ENCODE measurements around the gene SLC22A16. TPM values are rescaled to one million over a fixed set of nuclear protein-coding genes. Genes with fewer than 3 reads are reported as not detected.
A peak's percentile ranks its signal among the peaks of the same experiment; 100 is the strongest.

Gene SLC22A16
- total and polyA plus RNA-seq, 9 donors = 0.12 to 0.35 (median 0.23) TPM; not detected in 1

GRCh38 chr6:110410511-110410910 is 65.9 kb downstream of the SLC22A16 start:
- Histone ChIP-seq H3K9me3 (replicated peaks; ENCODE audit: control insufficient read depth, low read depth, low read length) (no peaks in the 10 kb centered on the region), H3K4me1 (ENCODE audit: control insufficient read depth, insufficient read depth, low read length) (no peaks in the 10 kb centered on the region), H3K4me3 (ENCODE audit: low read length) (no peak overlapping the region), H3K36me3 (ENCODE audit: control insufficient read depth, insufficient read depth, low read length) (no peaks in the 10 kb centered on the region), H3K27me3 (ENCODE audit: control insufficient read depth, insufficient read depth, low read length) (no peaks in the 10 kb centered on the region), H3K27ac (ENCODE audit: low read length) (no peak overlapping the region)
- no peak for DNase-seq
- no CpG with 5 or more reads among the region's 4 CpGs for WGBS (ENCODE audit: insufficient coverage)

- Histone ChIP-seq H3K36me3 (ENCODE audit: control insufficient read depth, insufficient read depth, low read length) (no peaks in the 10 kb centered on the region), H3K27me3 (ENCODE audit: control insufficient read depth, insufficient read depth, low read length) (no peaks in the 10 kb centered on the region), H3K4me3 (ENCODE audit: low read length) (no peak overlapping the region), H3K9me3 (replicated peaks; ENCODE audit: control insufficient read depth, low read depth, low read length) (no peaks in the 10 kb centered on the region), H3K27ac (ENCODE audit: low read length) (no peak overlapping the region), H3K4me1 (ENCODE audit: control insufficient read depth, insufficient read depth, low read length) (no peaks in the 10 kb centered on the region)
- no peak for DNase-seq
Measured at GRCh38 chr6:110409794-110410193, 66.6 kb downstream of the SLC22A16 start.

GRCh38 chr6:110408901-110409300 is 67.5 kb downstream of the SLC22A16 start:
- no peaks in the 10 kb centered on the region for H3K9me3 ChIP-seq (replicated peaks; ENCODE audit: control insufficient read depth, low read depth, low read length)
- no peak overlapping the region for H3K4me3 ChIP-seq (ENCODE audit: low read length)
- no peaks in the 10 kb centered on the region for H3K4me1 ChIP-seq (ENCODE audit: control insufficient read depth, insufficient read depth, low read length)
- no peak for DNase-seq
- H3K36me3 ChIP-seq (ENCODE audit: control insufficient read depth, insufficient read depth, low read length) = no peaks in the 10 kb centered on the region
- WGBS (ENCODE audit: insufficient coverage) = 67% methylated on average over 6 of the region's 6 CpGs
- no peaks in the 10 kb centered on the region for H3K27me3 ChIP-seq (ENCODE audit: control insufficient read depth, insufficient read depth, low read length)
- H3K27ac ChIP-seq (ENCODE audit: low read length) = no peak overlapping the region

GRCh38 chr6:110404607-110405006 is 71.8 kb downstream of the SLC22A16 start:
- H3K4me3 ChIP-seq (ENCODE audit: low read length) = no peak overlapping the region
- H3K27me3 ChIP-seq (ENCODE audit: control insufficient read depth, insufficient read depth, low read length) = peaks cover 3% of the 10 kb centered on the region
- H3K36me3 ChIP-seq (ENCODE audit: control insufficient read depth, insufficient read depth, low read length) = no peaks in the 10 kb centered on the region
- H3K27ac ChIP-seq (ENCODE audit: low read length) = no peak overlapping the region
- no peaks in the 10 kb centered on the region for H3K4me1 ChIP-seq (ENCODE audit: control insufficient read depth, insufficient read depth, low read length)
- WGBS (ENCODE audit: insufficient coverage) = 59% methylated on average over 5 of the region's 8 CpGs
- DNase-seq = no peak
- H3K9me3 ChIP-seq (replicated peaks; ENCODE audit: control insufficient read depth, low read depth, low read length) = no peaks in the 10 kb centered on the region

- H3K27me3 ChIP-seq (ENCODE audit: control insufficient read depth, insufficient read depth, low read length) = peaks cover 3% of the 10 kb centered on the region
- no peaks in the 10 kb centered on the region for H3K9me3 ChIP-seq (replicated peaks; ENCODE audit: control insufficient read depth, low read depth, low read length)
- no peak overlapping the region for H3K4me3 ChIP-seq (ENCODE audit: low read length)
- H3K27ac ChIP-seq (ENCODE audit: low read length) = no peak overlapping the region
- H3K36me3 ChIP-seq (ENCODE audit: control insufficient read depth, insufficient read depth, low read length) = no peaks in the 10 kb centered on the region
- no peaks in the 10 kb centered on the region for H3K4me1 ChIP-seq (ENCODE audit: control insufficient read depth, insufficient read depth, low read length)
- no peak for DNase-seq
- WGBS (ENCODE audit: insufficient coverage) = no CpG with 5 or more reads among the region's 4 CpGs
Measured at GRCh38 chr6:110401585-110402176, 74.7 kb downstream of the SLC22A16 start.

GRCh38 chr6:110400208-110400607 is 76.2 kb downstream of the SLC22A16 start:
- 87% methylated on average over 5 of the region's 18 CpGs for WGBS (ENCODE audit: insufficient coverage)
- no peak overlapping the region for H3K27ac ChIP-seq (ENCODE audit: low read length)
- peaks cover 3% of the 10 kb centered on the region for H3K27me3 ChIP-seq (ENCODE audit: control insufficient read depth, insufficient read depth, low read length)

GRCh38 chr6:110399219-110400071 is 77.0 kb downstream of the SLC22A16 start:
- Histone ChIP-seq H3K4me1 (ENCODE audit: control insufficient read depth, insufficient read depth, low read length) (no peaks in the 10 kb centered on the region), H3K27ac (ENCODE audit: low read length) (no peak overlapping the region)

More at GRCh38 chr6:110400208-110400607, 76.2 kb downstream of the SLC22A16 start:
- Histone ChIP-seq H3K9me3 (replicated peaks; ENCODE audit: control insufficient read depth, low read depth, low read length) (no peaks in the 10 kb centered on the region), H3K4me3 (ENCODE audit: low read length) (no peak overlapping the region), H3K36me3 (ENCODE audit: control insufficient read depth, insufficient read depth, low read length) (no peaks in the 10 kb centered on the region), H3K4me1 (ENCODE audit: control insufficient read depth, insufficient read depth, low read length) (no peaks in the 10 kb centered on the region)
- no peak for DNase-seq

GRCh38 chr6:110398778-110399177 is 77.6 kb downstream of the SLC22A16 start:
- DNase-seq = no peak
- no peaks in the 10 kb centered on the region for H3K4me1 ChIP-seq (ENCODE audit: control insufficient read depth, insufficient read depth, low read length)
- no peaks in the 10 kb centered on the region for H3K9me3 ChIP-seq (replicated peaks; ENCODE audit: control insufficient read depth, low read depth, low read length)
- 77% methylated on average over 3 of the region's 4 CpGs for WGBS (ENCODE audit: insufficient coverage)
- peaks cover 3% of the 10 kb centered on the region for H3K27me3 ChIP-seq (ENCODE audit: control insufficient read depth, insufficient read depth, low read length)
- H3K4me3 ChIP-seq (ENCODE audit: low read length) = no peak overlapping the region
- no peak overlapping the region for H3K27ac ChIP-seq (ENCODE audit: low read length)
- no peaks in the 10 kb centered on the region for H3K36me3 ChIP-seq (ENCODE audit: control insufficient read depth, insufficient read depth, low read length)

More at GRCh38 chr6:110399219-110400071, 77.0 kb downstream of the SLC22A16 start:
- H3K9me3 ChIP-seq (replicated peaks; ENCODE audit: control insufficient read depth, low read depth, low read length) = no peaks in the 10 kb centered on the region
- 38% methylated on average over 43 of the region's 43 CpGs for WGBS (ENCODE audit: insufficient coverage)
- peak overlapping the region; percentile 23 for H3K4me3 ChIP-seq (ENCODE audit: low read length)
- DNase-seq = no peak
- no peaks in the 10 kb centered on the region for H3K36me3 ChIP-seq (ENCODE audit: control insufficient read depth, insufficient read depth, low read length)
- peaks cover 3% of the 10 kb centered on the region for H3K27me3 ChIP-seq (ENCODE audit: control insufficient read depth, insufficient read depth, low read length)

GRCh38 chr6:110395221-110395620 is 81.2 kb downstream of the SLC22A16 start:
- no peak overlapping the region for H3K27ac ChIP-seq (ENCODE audit: low read length)

GRCh38 chr6:110394409-110394808 is 82.0 kb downstream of the SLC22A16 start:
- H3K9me3 ChIP-seq (replicated peaks; ENCODE audit: control insufficient read depth, low read depth, low read length) = no peaks in the 10 kb centered on the region
- H3K4me1 ChIP-seq (ENCODE audit: control insufficient read depth, insufficient read depth, low read length) = no peaks in the 10 kb centered on the region
- H3K27ac ChIP-seq (ENCODE audit: low read length) = no peak overlapping the region
- H3K27me3 ChIP-seq (ENCODE audit: control insufficient read depth, insufficient read depth, low read length) = no peaks in the 10 kb centered on the region
- no peaks in the 10 kb centered on the region for H3K36me3 ChIP-seq (ENCODE audit: control insufficient read depth, insufficient read depth, low read length)
- 94% methylated on average over 4 of the region's 4 CpGs for WGBS (ENCODE audit: insufficient coverage)
- no peak for DNase-seq
- no peak overlapping the region for H3K4me3 ChIP-seq (ENCODE audit: low read length)

More at GRCh38 chr6:110395221-110395620, 81.2 kb downstream of the SLC22A16 start:
- Histone ChIP-seq H3K4me1 (ENCODE audit: control insufficient read depth, insufficient read depth, low read length) (no peaks in the 10 kb centered on the region), H3K36me3 (ENCODE audit: control insufficient read depth, insufficient read depth, low read length) (no peaks in the 10 kb centered on the region), H3K27me3 (ENCODE audit: control insufficient read depth, insufficient read depth, low read length) (no peaks in the 10 kb centered on the region), H3K4me3 (ENCODE audit: low read length) (no peak overlapping the region), H3K9me3 (replicated peaks; ENCODE audit: control insufficient read depth, low read depth, low read length) (no peaks in the 10 kb centered on the region)
- WGBS (ENCODE audit: insufficient coverage) = 70% methylated on average over 1 of the region's 4 CpGs
- DNase-seq = no peak

Data from muscle of leg (tissue), 11 donors.